Measurements from ENCODE around the gene GBF1. TPM values are rescaled to one million over a fixed set of nuclear protein-coding genes. Genes with fewer than 3 reads are reported as not detected.
A peak's percentile ranks its signal among the peaks of the same experiment; 100 is the strongest.

Gene GBF1
- total RNA-seq, 3 donors from 2014 or later, result 42.9 to 46.5 (median 43.3) TPM

DNA sequence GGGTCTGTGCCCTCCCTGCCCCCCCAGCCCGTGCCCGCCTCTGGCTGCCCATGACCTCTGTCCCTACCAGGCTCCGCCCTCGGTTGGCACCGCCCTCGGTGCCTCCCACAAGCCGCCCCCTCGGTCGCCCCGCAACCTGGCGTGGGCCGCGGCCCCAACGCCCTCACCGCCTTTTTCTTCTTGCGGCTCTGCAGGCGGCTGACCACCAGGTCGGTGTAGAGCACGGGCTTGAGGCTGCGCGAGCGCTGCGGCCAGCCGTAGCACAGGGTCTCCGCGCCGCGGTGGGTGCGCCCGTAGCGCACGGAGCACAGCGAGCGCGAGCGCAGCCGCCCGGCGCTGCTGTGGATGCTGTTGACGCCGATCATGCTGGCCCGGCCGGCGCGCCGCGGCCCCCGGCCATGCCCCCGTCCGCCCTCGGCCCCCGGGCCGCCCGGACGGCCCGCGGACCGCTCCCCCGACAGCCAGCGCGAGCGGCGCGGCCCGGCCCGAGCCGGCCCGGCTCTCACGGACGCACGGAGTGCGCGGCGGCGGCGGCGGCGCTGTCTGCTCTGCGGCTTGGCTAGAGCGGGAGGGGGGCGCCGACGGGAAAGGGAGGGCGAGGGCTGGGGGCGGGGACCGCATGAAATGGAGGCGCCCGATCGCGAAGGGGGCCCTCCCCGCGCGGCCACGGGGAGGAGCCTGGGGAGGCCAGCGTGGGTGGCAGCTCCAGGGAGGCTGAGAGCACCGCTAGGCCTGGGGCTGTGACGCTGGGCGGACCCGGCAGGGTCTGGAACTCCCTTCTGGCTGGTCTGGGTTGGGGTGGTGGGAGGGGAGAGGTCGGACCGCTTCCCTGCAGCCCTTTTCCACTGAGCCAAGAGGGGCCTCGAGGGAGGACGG is 163.6 kb downstream of the GBF1 start:
- Mint-ChIP-seq H3K36me3 (ENCODE audit: insufficient read depth) (no peaks in the 10 kb centered on the region), H3K9me3 (no peaks in the 10 kb centered on the region), H3K4me3 (peak overlapping the region; percentile 70), H3K27me3 (ENCODE audit: low read depth) (peaks cover 27% of the 10 kb centered on the region), H3K4me1 (ENCODE audit: low read depth) (peaks cover 29% of the 10 kb centered on the region)
- DNase-seq, result peak; percentile 79
- peak; percentile 74 to 77 for ATAC-seq

DNA sequence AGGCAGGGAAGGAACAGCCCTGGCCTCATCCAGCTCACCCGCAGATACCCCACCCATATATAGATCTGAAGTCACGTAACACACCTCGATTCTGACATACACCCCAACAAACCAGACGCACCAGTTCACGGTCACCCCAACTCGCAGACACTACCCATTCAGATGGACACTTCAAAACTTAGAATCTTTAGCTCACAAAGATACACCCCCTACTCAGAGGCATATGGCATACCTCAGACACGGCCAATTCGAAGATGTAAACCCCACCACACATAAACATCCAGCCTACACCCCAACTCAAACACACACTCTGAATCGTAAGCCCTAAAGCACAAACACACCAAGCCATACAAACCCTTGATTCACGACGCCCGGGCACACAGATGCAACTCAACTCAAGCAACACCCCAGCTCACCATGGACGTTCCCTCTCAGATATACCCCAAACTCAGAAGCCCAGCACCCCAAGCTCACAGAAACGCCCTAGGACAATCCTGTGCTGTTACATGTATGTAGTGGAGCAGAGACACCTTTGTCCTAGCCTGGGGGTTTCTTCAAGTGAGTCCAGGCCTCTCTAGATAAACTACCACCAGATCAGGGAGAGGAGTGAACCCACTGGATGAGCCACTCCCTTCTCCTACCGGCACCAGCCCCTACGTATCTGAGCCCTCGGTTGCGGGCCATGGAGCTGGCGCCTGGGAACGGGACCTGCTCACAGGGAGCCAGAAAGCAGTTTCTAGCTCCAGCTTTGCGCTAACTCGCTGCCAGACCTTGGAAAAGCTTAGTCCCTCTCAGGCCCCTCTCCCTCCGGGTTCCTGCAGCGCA is 164.5 kb downstream of the GBF1 start:
- Mint-ChIP-seq H3K36me3 (ENCODE audit: insufficient read depth) (no peaks in the 10 kb centered on the region), H3K9me3 (no peaks in the 10 kb centered on the region), H3K27me3 (ENCODE audit: low read depth) (peaks cover 31% of the 10 kb centered on the region), H3K4me3 (peak overlapping the region; percentile 70), H3K4me1 (ENCODE audit: low read depth) (peaks cover 29% of the 10 kb centered on the region)
- no peak for ATAC-seq
- no peak for DNase-seq

DNA sequence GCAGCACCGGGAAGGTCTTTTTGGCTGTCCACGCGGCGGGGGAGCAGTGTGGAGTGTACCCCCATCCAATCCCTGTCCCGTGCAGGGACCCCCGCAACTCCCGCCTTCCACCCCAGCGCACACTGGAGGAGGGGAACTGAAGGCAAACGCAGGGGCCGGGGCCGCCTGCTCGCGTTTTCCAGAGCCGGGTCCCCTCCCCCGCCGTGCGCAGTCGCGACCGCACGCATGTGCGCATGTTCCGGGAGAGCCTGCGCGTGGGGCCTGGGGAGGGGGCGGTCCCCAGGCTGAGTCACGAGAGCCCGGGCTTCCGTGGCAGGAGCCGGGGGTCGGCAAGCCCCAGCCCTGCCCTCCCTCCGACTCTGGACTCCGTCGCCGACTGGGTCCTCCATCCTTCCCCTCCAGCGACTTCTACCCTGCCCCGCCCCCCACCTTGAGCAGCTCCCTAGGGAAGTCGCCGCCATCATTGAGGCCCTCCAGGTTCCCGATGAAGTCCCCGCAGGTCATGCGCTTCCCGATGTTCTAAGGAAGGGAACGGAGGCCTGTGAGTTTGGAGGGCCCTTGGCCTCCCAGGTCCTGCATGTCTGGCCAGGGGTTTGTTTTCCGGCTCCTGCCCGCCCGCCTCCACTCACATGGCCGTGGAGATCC is 165.2 kb downstream of the GBF1 start:
- Mint-ChIP-seq H3K4me3 (peak overlapping the region; percentile 70), H3K27me3 (ENCODE audit: low read depth) (peaks cover 32% of the 10 kb centered on the region)
- peak; percentile 15 for ATAC-seq

DNA sequence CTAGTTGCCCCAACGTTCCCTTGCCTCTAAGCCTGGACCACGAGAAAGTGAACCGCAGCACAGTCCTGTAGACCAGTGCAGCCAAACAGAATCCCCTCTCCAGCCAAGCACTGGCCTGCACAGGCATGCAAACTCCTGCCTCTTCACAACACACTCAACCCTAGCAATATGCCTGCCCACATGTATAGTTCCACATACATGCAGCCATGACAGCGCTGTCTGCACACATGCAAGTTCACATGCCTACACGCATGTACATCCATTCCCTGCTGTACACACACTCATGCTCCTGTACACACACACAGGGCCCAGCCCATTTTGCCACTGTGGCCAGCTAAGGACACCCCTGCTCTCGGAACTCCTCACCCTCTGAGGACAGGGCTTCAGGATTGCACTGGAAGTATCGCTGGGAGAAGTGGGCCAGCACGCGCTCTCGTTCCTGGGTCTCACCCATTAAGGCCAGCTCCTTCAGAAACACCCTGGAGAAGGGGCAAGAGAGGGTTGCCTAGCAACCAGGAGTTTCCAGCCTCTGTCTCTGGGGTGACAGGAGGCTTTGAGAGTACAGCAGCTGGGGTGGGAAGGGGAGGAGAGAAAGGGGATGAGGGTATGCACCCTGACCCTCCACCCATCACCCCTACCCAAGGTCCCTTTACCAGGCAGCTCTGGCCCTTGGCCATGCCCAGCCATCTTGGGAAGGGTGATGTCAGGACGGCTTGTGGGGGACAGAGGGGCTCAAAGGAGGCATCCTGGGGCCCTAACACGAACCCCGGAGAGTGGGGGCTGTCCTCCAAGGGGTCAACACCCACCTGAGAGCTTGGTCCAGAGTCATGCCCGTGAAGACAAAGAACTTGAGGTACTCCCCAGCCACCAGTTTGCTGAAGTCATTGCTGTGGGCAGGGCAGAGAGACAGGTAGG is 166.3 kb downstream of the GBF1 start:
- Mint-ChIP-seq H3K4me1 (ENCODE audit: low read depth) (peaks cover 29% of the 10 kb centered on the region), H3K4me3 (peak overlapping the region; percentile 60), H3K9me3 (no peaks in the 10 kb centered on the region), H3K36me3 (ENCODE audit: insufficient read depth) (no peaks in the 10 kb centered on the region), H3K27me3 (ENCODE audit: low read depth) (peaks cover 42% of the 10 kb centered on the region)
- DNase-seq (no peak), ATAC-seq (no peak)

More for the DNA sequence above, 165.2 kb downstream of the GBF1 start:
- Mint-ChIP-seq H3K4me1 (ENCODE audit: low read depth) (peaks cover 29% of the 10 kb centered on the region), H3K36me3 (ENCODE audit: insufficient read depth) (no peaks in the 10 kb centered on the region), H3K9me3 (no peaks in the 10 kb centered on the region)
- peak; percentile 73 for DNase-seq

DNA sequence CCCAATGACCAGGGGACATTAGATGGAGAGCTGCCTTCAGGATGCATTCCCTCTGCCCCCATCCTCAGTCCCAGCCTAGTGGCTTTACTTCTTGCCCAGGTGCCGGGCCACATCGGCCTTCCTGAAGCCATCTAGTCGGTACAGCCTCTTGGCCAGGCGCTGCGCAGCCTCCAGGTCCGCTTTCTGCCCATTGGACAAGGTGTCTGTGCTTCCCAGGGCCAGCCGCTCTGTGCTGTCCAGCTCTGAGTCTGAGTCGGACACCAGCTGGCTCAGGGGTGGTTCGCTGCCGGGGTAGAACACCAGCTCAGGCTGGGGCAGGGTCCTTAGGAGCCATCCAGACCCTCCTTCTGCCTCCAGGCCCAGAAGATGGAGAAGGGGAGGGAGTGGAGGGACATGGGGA is 167.0 kb downstream of the GBF1 start:
- H3K4me1 Mint-ChIP-seq (ENCODE audit: low read depth), result peaks cover 29% of the 10 kb centered on the region
- H3K9me3 Mint-ChIP-seq, result no peaks in the 10 kb centered on the region
- H3K27me3 Mint-ChIP-seq (ENCODE audit: low read depth), result peaks cover 47% of the 10 kb centered on the region
- H3K36me3 Mint-ChIP-seq (ENCODE audit: insufficient read depth), result no peaks in the 10 kb centered on the region
- ATAC-seq, result no peak
- no peak overlapping the region for H3K4me3 Mint-ChIP-seq
- no peak for DNase-seq

DNA sequence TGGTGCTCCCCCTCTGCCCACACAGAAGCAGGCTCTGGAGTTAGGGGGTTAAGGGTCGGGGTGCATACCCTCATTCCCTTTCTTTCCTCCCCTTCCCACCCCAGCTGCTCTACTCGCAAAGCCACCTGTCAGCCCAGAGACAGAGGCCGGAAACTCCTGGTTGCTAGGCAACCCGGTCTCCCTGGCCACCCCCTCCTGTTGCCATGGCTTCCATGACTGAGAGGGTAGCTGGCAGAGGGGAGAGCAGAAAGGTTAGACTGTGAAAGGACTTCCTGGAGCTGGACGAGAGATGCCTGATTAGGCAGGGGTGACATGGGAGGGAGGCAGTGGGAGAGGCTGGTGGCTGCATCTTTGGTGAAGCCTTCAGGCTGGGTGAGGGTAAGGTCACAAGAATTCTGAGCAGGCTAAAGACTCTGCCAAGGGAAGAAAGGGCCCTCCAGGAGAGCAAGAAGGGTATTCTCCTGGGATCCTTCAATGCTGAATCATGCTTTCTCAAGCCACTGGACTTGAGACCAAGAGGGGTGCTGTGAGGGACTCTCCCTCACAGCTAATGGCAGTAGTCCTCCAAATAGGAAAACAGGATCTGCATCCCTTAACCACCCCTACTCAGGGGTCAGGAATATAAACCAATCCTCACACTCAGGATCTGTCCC is 167.8 kb downstream of the GBF1 start:
- ATAC-seq (no peak), DNase-seq (no peak)
- Mint-ChIP-seq H3K27me3 (ENCODE audit: low read depth) (peaks cover 53% of the 10 kb centered on the region), H3K9me3 (no peaks in the 10 kb centered on the region), H3K4me1 (ENCODE audit: low read depth) (peaks cover 29% of the 10 kb centered on the region), H3K36me3 (ENCODE audit: insufficient read depth) (no peaks in the 10 kb centered on the region), H3K4me3 (no peak overlapping the region)

DNA sequence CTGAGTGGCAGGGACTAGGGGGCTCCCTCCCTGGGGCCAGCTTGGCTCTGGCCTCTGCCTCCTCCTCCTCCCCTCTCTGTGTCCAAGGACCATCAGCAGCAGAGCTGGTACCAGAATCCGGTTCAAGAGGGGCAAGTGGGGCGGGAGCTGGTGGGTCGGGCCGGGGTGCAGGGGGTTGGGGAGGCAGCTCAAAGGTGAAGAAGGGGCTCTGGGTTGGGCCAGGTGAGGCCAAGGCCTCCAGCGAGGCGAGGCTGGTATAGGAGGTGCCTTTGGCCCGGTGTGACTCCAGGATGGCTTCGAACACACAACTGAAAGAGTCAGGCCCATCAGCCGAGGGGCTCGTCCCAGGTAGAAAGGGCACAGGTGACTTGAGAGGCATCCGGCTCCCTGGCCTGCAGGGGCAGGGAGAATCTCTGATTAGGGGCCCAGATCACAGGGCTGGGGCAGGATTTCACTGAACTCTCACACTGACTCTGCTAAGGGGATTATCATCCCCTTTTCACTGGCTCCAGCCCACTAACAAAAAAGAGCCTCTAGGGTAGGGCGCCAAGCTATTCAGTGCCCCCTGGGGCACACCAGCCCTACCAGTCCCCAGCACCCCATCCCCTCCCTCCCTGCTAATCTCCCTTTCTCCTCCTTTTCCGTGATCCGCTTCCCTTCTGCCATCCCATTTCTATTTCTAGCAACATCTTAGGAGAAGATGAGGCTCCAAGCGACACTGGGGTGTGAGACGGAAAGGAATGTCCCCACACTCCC is 168.7 kb downstream of the GBF1 start:
- ATAC-seq (no peak), DNase-seq (no peak)
- no peaks in the 10 kb centered on the region for H3K36me3 Mint-ChIP-seq (ENCODE audit: insufficient read depth)
- no peak overlapping the region for H3K4me3 Mint-ChIP-seq
- peaks cover 28% of the 10 kb centered on the region for H3K4me1 Mint-ChIP-seq (ENCODE audit: low read depth)
- H3K9me3 Mint-ChIP-seq, result no peaks in the 10 kb centered on the region
- H3K27me3 Mint-ChIP-seq (ENCODE audit: low read depth), result peaks cover 53% of the 10 kb centered on the region

DNA sequence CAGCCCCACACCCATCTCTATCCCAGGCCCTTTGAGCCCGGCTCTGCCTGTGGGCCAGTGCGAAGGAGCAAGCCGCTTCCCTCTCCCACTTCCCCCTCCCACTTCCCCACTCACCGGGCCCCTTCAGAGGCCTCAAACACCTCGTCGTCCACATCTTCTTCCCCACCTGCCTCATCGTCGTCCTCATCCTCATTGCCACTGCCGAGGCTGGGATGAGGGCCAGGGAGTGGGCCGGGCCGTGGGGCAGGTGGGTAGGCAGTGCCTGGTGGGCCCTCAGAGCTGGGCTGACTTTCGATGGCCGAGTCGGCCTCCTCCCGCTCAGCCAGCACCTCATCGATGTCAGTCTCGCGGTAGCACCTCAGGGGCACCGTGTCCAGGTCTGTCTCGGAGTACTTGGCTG is 169.4 kb downstream of the GBF1 start:
- Mint-ChIP-seq H3K27me3 (ENCODE audit: low read depth) (peaks cover 50% of the 10 kb centered on the region), H3K9me3 (no peaks in the 10 kb centered on the region), H3K4me1 (ENCODE audit: low read depth) (peaks cover 31% of the 10 kb centered on the region), H3K4me3 (no peak overlapping the region), H3K36me3 (ENCODE audit: insufficient read depth) (no peaks in the 10 kb centered on the region)
- DNase-seq, result no peak
- no peak for ATAC-seq

DNA sequence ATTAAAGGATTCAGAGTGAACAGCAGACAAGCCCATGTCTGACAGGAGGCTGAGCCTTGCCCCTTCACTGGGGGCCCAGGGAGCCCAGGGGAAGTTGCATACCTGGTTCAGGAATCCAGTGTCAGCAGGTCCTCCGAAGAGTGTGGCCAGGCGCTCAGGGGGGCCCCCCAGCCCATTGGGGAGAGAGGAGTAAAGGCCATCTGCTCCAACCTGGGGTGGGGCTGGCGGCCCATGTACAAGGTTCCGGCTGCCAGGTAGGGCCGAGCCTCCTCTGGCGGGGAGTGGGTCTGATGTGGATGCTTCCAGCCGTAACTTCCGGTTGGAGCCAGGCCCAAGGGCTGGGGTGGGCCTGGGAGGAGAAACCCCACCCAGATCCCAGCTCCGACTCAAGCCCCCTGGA is 171.0 kb downstream of the GBF1 start:
- H3K27me3 Mint-ChIP-seq (ENCODE audit: low read depth), result peaks cover 40% of the 10 kb centered on the region
- DNase-seq (no peak), ATAC-seq (no peak)
- H3K4me1 Mint-ChIP-seq (ENCODE audit: low read depth), result peaks cover 32% of the 10 kb centered on the region
- no peak overlapping the region for H3K4me3 Mint-ChIP-seq
- no peaks in the 10 kb centered on the region for H3K9me3 Mint-ChIP-seq
- no peaks in the 10 kb centered on the region for H3K36me3 Mint-ChIP-seq (ENCODE audit: insufficient read depth)

DNA sequence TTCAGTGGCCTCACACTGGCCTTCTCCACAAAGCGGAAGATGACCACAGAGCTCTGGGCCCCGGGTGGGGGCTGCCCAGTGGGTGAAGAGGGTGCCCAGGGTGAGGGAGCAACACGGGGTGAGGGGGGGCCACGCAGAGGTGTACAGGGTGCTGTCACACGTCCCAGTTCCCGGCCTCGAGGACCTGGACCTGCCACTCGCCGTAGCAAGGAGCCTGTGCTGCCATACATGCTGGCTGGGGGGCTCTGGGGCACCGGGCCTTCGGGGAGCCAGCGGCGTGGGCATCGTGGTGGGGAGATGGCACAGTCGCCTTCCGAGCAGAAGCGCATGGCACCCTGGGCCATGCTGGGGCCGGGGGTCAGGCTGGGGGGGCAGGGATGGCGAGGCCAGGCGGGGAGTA is 171.4 kb downstream of the GBF1 start:
- Mint-ChIP-seq H3K27me3 (ENCODE audit: low read depth) (peaks cover 36% of the 10 kb centered on the region), H3K9me3 (no peaks in the 10 kb centered on the region), H3K4me3 (no peak overlapping the region), H3K36me3 (ENCODE audit: insufficient read depth) (no peaks in the 10 kb centered on the region), H3K4me1 (ENCODE audit: low read depth) (peaks cover 30% of the 10 kb centered on the region)
- DNase-seq (no peak), ATAC-seq (no peak)

DNA sequence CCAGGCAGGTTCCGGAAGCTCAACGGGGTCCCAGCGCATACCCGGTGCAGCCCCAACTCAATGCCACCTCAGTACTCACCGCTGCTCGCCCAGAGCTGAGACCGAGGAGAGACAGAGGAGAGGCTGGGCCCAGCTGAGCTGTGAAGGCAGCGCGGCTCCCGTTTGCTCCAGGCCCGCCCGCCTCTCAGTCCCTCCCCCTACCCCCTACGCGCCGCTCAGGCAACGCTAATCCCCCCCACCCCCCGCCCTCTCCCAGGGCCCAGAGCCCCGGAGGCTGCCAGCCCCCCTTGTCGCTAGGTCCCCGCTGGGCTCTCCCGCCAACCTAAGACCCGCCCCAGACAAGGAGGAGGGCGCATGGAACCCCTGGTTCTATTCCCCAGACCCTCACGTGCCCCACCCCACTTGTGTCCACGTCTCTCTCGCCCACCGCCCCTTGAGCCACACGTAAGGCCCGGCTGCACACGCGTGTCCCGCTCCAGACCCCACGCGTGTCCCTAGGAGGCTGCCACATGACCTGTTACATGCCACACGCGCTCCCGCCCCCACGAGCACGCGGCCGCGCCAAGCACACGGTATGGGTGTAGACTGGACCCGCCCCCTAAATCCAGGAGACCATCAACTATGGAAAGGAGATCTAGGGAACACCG is 173.4 kb downstream of the GBF1 start, which contains the start of gene PSD:
Gene PSD (minus strand): TSS at position 164 of the 647 bp plus-strand sequence. CDS start 1,747 bp downstream, outside the sequence.
- ATAC-seq (no peak), DNase-seq (no peak)
- peak within 1 kb of the TSS; percentile 96 for H3K4me3 Mint-ChIP-seq
- peaks cover 7% of the 10 kb centered on the region for H3K36me3 Mint-ChIP-seq (ENCODE audit: insufficient read depth)
- peaks cover 34% of the 10 kb centered on the region for H3K4me1 Mint-ChIP-seq (ENCODE audit: low read depth)
- H3K9me3 Mint-ChIP-seq, result no peaks in the 10 kb centered on the region
- peaks cover 30% of the 10 kb centered on the region for H3K27me3 Mint-ChIP-seq (ENCODE audit: low read depth)

Measured in activated T-cell treated with anti-CD3 and anti-CD28 coated beads, Interleukin-2, amount 50 U/mL, for 4 hours (primary cell).